ENCODE measurements around the gene STARD6.

- no peak for TF ChIP-seq CTCF (conservative IDR thresholded peaks at IDR 0.05 in 1 of 2, IDR thresholded peaks at IDR 0.05 in 1 of 2; ENCODE audit: low read depth in 1 of 2, low read length in 2 of 2)
- TF ChIP-seq EZH2 (IDR thresholded peaks at IDR 0.05; ENCODE audit: low read length, missing control alignments) = no peak
Observed at GRCh38 chr18:54316071-54316820, 41.4 kb downstream of the STARD6 start.

Measured in fibroblast of lung (primary cell).